ENCODE measurements around the gene XG.

GRCh38 chrX:2732649-2733048, 19.2 kb upstream of the XG start:
- TF ChIP-seq, protein P1, sequence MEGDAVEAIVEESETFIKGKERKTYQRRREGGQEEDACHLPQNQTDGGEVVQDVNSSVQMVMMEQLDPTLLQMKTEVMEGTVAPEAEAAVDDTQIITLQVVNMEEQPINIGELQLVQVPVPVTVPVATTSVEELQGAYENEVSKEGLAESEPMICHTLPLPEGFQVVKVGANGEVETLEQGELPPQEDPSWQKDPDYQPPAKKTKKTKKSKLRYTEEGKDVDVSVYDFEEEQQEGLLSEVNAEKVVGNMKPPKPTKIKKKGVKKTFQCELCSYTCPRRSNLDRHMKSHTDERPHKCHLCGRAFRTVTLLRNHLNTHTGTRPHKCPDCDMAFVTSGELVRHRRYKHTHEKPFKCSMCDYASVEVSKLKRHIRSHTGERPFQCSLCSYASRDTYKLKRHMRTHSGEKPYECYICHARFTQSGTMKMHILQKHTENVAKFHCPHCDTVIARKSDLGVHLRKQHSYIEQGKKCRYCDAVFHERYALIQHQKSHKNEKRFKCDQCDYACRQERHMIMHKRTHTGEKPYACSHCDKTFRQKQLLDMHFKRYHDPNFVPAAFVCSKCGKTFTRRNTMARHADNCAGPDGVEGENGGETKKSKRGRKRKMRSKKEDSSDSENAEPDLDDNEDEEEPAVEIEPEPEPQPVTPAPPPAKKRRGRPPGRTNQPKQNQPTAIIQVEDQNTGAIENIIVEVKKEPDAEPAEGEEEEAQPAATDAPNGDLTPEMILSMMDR (IDR thresholded peaks at IDR 0.05) = no peak
- TF ChIP-seq POLR2AphosphoS5 (IDR thresholded peaks at IDR 0.05) (no peak), POLR2A (IDR thresholded peaks at IDR 0.05) (no peak), EP300 (IDR thresholded peaks at IDR 0.05) (no peak)
